GM20000 (cell line): Measurements from ENCODE around the gene P2RY8.

Experiments used
- DNase-seq: peaks from one replicate; pipeline ENCODE4 v3.0.0; 2012; ENCODE audit warnings: low spot score
- CTCF ChIP-seq: IDR thresholded peaks from 2 replicates; pipeline ENCODE4 v1.5.1; 2012; ENCODE audit warnings: mild to moderate bottlenecking, control low read depth; ENCODE audit errors: extremely low read depth, missing control alignments

Gene P2RY8

GRCh38 chrX:1537031-1537715, at the start of gene P2RY8:
P2RY8 (minus strand) TSS chrX:1537185; CDS start chrX:1466558, 70,627 bp downstream.
- TF ChIP-seq CTCF, result peak; percentile 38
- DNase-seq, result peak; percentile 67

GRCh38 chrX:1584237-1585011, 47.4 kb upstream of the P2RY8 start:
- TF ChIP-seq CTCF, result no peak

GRCh38 chrX:1582686-1583437, 45.9 kb upstream of the P2RY8 start:
- TF ChIP-seq CTCF, result no peak
- DNase-seq, result peak; percentile 76

More at GRCh38 chrX:1584237-1585011, 47.4 kb upstream of the P2RY8 start:
- no peak for DNase-seq

- peak; percentile 63 for DNase-seq
- TF ChIP-seq CTCF, result peak; percentile 37
Observed at GRCh38 chrX:1581132-1581531, 44.1 kb upstream of the P2RY8 start.

- no peak for DNase-seq
- TF ChIP-seq CTCF, result no peak
Observed at GRCh38 chrX:1578511-1579173, 41.7 kb upstream of the P2RY8 start.

GRCh38 chrX:1577845-1578244, 40.9 kb upstream of the P2RY8 start:
- TF ChIP-seq CTCF, result no peak
- DNase-seq, result no peak
